CD4-positive, alpha-beta T cell treated with Interleukin-6 for 4 hours (primary cell): Measurements from ENCODE around the gene INMT.

Experiments
- DNase-seq: peaks from one replicate; pipeline ENCODE4 v3.0.0-alpha.2; 2020; ENCODE audit warnings: mixed read lengths

Gene INMT

DNA sequence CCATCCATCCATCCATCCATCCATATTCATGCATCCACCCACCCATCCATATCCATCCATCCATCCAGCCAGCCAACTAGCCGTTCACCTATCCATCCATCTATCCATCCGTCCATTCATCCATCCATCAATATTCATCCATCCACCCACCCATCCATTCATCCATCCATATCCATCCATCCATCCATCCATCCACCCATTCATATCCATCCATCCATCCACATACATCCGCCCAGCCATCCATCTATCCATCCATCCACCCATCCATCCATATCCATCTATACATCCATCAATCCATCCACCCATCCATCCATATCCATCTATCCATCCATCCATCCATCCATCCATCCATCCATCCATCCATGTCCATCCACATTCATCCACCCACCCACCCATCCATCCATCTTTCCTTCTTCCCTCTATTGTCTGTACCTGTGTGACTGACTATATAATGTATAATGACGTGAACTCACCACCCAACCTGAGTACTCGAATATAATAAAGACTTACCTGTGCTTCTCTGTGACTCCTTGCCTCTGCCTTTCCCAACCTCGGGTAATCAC, 2.5 kb downstream of the INMT start:
- DNase-seq, result no peak

DNA sequence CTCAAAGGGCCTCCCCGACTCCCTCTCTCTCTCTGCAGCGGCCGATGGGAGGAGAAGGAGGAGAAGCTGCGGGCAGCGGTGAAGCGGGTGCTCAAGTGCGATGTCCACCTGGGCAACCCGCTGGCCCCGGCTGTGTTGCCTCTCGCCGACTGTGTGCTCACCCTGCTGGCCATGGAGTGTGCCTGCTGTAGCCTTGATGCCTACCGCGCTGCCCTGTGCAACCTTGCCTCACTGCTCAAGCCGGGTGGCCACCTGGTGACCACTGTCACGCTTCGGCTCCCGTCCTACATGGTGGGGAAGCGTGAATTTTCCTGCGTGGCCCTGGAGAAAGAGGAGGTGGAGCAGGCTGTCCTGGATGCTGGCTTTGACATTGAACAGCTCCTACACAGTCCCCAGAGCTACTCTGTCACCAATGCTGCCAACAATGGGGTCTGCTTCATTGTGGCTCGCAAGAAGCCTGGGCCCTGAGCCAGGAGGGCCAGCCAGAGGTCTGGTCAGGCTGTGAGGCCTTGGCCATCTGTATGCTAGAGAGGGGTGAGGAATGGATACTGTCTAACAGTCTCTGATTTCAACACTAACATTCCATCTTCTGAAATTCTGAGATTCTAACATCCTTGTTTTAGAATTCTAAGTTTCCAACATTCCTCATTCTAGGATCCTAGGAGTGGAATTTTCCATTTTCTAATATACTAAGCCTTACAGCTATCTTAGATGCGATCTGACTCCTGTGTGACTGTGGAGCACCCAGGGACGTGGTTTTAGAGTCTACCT, 3.6 kb downstream of the INMT start:
- no peak for DNase-seq

DNA sequence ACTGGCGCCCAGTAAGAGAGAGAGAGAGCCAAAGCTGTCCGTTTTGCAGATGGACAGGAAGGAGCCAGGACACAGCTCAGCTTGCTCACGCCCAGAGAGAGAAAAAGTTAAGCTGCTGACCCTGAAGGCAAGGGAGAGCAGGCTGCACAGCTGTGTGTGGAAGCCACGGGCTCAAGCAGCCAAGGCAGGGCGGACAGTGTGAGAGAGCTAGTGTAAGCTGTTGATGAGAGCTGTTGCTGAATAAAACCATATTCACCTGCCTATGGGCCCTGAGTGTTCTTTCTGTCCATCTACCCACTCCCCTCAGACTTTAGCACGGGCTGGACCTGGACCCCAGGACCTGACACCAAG, 5.4 kb downstream of the INMT start:
- DNase-seq, result no peak

DNA sequence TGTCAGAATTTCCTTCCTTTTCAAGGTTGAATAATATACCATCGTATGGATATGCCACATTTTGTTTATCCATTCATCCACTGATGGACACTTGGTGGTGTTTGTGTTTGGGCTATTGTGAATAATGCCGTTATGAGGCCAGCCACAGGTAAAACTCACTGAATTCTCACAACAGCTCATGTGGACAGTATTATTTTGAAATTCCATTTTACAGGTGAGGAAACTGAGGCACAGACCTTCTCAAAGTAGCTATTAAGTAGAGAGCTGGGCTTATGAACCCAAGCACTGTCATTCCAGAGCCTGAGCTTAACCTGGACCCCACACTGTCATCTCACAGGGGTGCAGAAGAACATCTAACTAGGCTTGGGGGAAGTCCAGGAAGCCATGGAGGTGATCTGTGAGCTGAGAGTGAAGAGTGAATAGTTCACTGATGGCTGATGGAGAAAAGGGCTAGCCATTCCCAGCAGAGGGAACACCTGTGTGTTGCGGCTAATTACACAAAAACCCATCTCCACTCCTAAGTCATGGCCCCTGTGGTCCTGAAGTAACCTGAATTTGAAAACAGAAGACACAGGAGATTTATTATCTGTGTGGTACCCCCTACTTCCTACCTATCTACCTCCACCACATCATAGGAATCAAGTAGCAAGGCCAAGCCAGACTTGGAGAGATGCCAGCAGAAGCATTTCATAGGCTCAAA, 8.7 kb downstream of the INMT start:
- DNase-seq, result no peak

DNA sequence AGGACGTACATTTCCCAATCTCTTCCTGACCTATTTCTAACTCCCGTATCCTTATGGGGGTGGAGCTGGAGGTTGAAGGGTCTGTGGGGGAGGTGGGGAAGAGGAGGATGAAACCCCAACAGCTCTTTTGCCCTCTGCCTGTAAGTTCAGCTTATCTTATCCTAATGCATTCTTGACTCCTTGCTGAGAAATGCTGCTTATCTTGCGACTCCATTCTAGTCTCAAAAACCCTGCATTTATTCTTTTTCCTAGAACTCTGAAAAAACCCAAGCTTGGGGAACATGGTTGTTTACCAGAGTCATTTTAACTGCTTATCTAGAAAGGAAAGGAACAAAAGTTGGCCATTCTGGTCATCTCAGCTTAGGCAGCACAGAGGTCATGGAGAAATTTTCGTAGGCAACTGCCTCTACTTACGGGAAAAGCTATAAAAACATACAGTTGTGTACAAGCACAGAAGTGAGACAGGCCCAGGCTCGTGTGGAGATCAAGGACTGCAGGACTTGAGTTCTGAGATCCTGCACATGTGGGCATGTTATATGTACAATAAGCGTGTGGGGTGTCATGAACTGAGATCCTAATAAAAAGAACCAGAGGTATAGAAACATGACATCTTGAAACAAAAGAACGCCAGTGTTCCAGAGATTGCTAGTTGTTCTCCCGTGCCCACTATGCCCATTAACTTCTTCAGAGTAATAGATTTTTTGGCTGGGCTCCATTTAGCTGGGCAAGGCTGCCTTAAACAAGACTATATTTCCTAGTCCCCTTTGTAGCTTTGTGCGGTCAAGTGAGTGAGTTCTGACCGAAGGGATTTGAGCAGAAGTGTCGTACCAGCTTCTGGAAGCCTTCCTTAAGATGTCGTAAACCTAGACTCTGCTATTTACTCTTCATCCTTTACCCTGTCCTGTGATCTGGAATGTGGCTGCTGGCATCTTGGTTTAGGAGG, 9.6 kb downstream of the INMT start:
- DNase-seq, result no peak

DNA sequence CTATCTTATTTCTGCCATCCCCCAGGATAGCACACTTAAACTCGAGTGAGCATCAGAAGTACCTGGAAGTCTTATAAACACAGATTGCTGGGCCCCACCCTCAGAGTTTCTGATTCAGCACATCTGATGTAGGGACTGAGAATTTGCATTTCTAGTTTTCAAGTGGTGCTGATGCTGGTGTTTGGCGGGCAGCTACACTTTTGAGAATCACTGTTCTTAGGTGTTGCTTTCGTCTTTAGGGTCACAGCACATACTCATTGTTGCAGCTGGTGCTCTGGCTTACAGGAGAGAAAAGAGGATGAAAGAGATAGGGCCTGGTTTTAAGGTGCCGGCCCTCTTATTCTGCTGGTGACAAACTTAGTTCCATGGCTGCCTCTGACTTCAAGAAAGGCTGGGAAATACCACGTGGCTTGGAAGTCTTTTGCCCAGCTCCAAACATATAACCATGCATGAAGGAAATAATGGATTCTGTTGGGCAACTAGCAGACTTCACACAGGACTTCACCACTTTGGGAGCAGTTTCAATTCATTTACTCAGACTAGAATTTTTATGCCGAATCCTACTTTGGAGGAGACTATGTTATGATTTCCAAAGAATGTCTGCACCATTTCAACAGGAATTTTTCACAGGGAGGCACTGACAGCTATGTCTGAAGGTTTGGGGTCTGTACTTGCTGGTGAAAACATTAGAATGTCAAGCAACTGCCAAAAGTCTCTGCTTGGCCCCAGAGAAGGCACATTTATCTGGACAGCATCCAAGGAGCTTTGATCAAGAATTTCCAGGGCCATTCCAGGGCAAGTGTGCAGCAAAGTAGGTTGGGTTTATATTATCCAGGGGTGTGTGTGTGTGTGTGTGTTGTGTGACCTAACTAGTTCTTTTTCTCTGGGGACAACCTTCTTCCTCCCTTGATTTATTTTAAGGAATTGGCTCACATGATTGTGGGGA, 12.4 kb downstream of the INMT start:
- no peak for DNase-seq

DNA sequence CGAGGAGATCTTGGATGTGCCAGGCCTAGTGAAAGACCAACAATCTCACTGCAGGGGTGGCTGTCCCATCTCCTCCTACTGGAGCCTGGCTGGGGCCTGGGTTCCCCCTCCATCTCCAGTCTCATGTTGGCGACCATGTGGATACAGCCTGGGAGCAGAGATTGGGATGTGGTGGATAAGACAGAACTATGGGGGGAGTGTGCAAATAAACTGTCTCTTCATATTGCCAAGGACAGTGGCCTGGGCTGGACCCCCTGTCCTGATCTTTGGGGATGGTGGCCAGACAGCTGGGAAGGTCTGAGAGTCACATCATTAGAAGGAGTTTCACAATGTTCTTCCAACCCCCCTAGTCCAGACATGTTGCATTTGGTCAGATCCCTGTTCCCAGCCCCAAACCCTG, 13.5 kb downstream of the INMT start:
- no peak for DNase-seq

DNA sequence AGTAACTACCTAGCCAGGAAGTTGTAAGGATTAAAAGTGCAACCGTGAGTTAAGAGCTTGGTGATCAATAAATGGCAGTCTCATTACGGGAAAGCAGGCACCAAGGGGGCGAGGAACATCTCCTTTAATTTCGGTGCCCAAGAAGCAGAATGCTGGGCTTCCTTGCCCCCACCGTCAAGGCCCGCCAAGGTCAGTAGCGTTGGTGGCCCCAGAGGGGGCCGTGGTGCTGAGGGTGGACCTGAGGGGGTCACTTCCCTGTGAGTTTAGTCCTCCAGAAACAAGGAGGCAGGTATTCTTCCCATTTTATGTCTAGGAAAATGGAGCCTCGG, 18.9 kb downstream of the INMT start:
- DNase-seq, result no peak

DNA sequence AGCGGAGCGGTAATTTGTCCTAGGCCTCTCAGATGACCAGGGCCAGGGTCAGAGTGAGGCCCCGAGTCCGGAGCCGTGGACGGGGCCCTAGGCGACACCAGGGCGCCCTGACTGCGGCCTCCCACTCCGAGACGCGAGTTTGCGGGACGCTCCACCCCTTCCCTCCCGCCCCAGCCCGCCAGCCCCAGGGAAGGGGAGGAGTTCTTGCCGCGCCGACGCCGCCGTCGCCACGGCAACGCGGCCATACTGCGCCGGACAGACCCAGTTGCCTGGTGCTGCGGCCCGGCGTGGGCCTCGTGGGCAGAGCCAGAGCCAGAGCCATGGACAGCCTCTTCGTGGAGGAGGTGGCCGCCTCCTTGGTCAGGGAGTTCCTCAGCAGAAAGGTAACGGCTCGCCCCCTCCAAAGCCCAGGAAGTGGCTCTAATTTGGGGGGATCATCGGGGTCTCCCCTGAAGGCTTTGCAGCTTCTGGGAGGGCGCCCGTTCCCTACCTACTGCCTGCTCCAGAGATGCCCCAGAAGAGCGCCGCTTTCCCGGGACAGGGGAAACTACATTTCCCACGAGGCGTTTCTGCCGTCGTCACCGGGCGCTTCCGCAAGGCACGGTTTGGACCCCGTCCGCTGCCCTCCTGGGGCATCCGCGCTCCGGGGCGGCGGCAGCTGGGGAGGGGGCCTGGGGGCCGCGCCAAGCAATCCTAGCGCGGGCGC, 19.4 kb downstream of the INMT start, which contains the start of gene MINDY4:
Gene MINDY4, plus strand, starts transcription at position 244 of the 706 bp plus-strand sequence. Its CDS starts 77 bp downstream, at position 321.
- peak; percentile 76 for DNase-seq

DNA sequence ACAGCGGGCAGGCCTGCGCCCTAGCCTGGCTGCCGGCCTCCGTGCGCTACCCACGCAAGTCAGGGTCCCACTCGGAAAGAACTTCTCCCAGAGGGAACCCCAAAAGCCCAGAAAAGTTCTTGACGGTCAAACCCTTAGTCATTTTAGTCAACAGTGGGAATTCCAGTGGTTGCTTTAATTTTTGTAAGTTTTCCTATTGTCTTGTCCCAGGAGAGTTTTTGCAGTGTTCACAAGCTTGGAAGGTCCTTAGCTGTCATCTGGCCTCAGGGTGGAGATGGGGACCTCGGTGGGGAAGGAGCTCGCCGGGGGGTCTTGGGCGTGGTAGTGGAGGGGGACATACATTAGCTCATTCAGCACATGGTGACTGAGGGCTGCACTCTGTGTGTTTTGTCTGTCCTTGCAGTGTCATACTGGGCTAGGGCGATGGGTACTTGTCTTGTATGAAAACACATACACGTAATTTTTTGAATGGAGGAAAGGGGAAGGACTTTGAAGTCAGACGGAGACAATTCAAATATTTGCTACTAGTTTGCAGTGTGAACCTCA, 20.0 kb downstream of the INMT start:
- DNase-seq, result peak; percentile 5

DNA sequence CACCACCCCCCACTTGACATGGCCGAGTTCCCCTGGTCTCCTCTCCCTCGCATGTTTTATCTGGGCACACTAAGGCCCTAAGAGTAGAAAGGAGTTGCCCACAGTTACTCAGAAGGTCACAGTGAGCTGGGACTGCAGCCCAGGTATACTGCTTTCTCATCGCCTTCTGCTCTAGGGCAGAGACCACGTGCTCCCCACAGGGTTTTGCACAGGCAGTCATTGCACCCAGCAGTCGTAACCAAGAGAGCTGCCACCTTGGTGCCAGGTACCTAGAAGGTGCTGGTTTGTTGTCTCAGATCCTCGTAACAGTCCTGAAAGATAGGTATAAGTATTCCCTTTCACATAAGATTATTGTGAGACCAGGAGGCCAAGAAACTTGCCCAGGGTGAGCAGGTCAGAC, 21.0 kb downstream of the INMT start:
- no peak for DNase-seq

DNA sequence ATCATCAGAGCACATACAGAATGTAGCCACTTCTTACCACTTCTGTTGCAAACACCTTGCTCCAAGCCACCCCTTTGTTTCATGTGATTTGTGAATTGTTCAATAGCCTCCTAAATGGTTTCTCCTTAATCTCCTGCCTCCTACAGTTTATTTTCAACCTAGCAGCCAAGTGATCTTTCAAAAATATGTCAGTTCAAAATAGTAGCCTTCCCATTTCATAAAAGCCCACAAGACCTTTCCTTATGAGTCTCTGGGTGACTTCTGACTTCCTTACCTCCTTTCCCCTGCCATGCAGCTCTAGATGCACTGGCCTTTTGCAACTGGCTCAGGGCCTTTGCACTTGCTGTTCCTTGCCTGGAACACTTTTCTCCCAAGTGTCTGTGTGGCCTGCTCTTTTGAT, 24.1 kb downstream of the INMT start:
- no peak for DNase-seq

DNA sequence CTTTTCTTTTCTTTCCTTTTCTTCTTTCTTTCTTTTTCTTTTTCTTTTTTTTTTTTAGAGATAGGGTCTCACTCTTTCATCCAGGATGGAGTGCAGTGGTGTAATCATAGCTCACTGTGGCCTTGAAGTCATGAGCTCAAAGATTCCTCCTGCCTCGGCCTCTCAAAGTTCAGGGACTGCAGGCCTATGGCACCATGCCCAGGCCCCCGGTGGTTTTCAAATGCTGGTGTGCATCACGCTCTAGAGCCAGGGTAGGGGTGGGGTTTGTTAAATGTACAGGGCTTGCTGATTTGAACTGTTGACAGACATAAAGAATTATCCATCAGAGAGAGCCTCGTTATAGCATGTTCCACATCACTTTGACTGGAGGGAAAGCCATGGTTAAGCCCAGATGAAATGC, 25.0 kb downstream of the INMT start:
- no peak for DNase-seq

DNA sequence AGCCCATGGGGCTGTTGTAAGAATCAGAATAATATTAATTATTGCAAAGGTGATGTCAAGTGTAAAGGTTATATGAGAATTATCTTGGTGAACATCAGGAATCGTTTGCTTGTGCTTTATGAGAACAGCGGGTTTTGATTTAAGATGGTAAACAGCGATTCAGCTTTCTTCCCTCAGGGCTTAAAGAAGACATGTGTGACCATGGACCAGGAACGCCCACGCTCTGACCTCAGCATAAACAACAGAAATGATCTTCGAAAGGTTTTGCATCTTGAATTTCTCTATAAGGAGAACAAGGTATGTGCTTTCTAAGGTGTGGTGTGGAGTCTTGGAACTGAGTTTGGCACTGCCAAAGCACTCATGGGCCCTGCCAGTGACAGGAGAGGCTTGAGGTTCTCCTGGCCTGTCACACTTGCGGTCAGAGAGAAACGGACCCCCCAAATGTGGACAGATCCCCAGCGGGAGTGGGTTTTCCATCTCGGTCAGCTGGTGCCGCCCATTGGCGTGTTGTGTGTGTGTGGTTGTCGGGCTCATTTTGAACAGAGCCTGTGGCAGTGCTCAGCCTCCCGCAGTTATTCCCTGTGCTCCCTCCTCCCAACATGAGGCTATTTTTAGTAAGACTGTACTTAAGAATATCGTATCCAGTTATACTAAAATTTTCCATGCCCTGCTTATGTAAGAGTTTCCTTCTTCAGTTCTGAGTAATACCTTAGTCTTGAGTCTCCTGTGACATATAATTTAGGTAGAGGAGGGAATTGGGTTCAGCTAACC, 26.5 kb downstream of the INMT start:
- DNase-seq, result no peak

DNA sequence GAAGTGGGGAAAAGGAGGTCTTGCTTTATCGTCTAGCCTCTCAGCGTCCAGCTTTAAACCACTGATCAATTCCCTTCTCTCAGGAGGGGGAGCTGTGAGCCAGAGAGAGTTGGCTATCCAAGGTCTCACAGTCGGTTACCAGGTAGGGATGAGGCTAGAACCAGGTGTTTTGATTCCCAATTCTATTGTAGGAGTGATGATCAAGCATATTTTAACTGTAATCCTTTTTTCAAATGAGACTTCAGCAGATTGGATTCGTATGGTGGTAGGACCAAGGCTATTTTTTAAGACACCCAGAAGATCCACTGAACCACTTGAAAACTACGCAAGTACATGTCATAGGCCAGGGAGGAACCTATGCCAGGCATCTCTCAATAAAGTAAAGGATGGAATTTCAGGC, 27.6 kb downstream of the INMT start:
- DNase-seq, result no peak

DNA sequence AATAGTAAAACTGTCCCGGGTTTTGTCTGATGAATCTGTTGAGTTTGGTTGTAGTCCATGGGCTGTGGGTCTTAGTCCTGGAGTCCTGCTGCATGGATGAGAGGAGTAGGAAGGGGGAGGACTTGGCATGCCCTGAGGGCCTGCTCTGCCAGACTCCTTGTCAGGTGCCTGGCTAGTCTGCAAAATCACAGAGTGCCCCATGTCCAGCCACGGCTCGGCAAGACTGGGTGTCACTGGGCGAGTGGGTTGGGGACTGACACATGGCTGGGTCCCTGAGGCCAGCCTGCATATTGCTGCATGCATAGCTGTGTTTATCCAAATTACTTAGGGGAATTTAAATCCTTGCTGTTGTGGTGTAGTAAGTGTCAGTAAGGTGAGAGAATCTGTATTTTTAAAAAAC, 29.0 kb downstream of the INMT start:
- no peak for DNase-seq

DNA sequence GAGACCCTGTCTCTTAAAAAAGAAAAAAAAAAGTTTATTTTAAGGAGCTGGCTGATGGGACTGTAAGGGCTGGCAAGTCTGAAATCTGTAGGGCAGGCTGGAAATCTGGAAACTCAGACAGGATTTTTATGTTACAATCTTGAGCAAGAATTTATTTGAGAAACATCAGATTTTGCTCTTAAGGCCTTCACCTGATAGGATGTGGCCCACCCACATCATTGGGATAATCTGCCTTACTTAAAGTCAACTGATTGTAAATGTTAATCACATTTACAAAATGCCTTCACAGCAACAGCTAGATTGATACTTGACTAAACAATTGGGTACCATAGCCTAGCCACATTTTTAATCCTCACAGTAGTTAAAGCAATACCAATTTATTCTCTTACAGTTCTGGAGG, 30.8 kb downstream of the INMT start:
- no peak for DNase-seq

DNA sequence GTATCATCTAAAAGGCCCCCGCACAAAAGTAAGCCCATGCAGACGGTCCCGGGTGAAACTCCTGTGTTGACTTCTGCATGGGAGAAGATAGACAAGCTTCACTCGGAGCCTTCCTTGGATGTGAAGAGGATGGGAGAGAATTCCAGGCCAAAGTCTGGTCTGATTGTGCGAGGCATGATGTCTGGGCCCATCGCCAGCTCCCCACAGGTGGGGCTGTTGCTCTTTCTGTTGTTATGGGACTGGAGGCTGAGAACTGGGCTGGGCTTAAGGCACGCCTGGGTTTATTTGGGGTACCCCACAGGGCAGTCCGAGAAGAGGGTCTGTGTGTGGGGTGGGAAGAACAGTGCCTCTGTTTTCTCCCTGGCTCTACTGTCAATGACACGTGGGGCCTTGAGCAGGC, 33.9 kb downstream of the INMT start:
- no peak for DNase-seq

DNA sequence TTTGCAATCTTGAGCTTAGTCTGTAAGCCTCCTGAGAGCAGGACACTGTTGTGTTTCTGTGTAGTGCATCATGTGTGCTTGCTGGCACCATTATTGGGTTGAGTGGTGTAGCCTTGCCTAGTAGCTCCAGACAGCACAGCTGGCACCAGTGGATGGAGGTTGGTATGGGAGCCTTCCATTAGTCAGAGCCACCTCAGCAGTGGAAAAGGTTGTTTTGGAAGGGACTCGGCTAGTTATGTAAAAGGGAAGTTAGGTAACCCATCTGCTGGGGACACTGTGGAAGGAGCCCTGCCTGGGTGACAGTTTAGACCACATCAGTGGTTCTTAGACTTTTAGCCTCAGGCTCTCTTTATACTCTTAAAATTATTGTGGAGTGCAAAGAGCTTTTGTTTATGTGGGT, 35.6 kb downstream of the INMT start:
- no peak for DNase-seq

DNA sequence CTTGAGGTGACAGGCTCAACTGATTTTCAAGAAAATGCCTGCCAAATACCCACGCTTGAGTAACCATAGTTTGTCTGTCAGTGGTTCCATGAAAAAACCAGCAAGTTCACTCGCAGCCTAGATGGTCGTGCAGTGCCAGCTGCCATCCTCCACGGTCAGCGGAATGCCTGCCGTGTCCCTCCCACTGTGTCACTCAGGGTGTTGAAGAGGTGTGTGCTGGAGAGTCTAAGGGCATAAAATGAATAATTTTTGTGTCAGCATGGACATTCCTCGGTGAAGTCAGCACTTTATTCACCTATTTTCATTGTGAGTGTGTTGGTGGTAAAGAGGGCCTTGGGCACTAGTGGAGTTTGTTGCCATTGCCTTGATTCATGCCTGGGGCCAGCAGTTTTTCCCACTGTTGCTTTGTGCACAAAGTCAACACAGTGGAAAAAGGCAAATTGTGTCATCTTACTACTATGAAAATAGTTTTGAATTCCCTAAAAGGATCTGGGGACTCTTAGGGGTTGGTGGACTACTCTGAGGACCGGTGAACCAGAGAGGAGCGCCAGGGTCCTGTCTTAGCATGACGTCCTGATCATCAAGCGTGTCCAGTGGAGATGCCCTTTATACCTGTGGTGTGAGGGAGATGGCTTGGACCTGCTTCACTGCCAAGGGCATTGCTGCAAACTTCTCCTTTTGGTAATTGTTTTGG, 36.9 kb downstream of the INMT start:
- DNase-seq, result no peak
